Measurements from ENCODE around the gene ZMYM3. TPM values are rescaled to one million over a fixed set of nuclear protein-coding genes. Genes with fewer than 3 reads are reported as not detected.

Gene ZMYM3
- total RNA-seq, 4 donors from 2014 or later, result 5.2 to 26.9 (median 13.4) TPM

- H3K36me3 ChIP-seq, result no peaks in the 10 kb centered on the region
- peak overlapping the region; percentile 82 to 92 (median 90) for H3K27ac ChIP-seq
- 39% methylated on average over 32 of the region's 35 CpGs; no CpG with 5 or more reads in 1 of the 2 donors for WGBS, 2 donors (ENCODE audit: low coverage in 1 of 2)
- no peaks in the 10 kb centered on the region for H3K9me3 ChIP-seq
- H3K27me3 ChIP-seq, result no peaks in the 10 kb centered on the region
- TF ChIP-seq, protein P1, sequence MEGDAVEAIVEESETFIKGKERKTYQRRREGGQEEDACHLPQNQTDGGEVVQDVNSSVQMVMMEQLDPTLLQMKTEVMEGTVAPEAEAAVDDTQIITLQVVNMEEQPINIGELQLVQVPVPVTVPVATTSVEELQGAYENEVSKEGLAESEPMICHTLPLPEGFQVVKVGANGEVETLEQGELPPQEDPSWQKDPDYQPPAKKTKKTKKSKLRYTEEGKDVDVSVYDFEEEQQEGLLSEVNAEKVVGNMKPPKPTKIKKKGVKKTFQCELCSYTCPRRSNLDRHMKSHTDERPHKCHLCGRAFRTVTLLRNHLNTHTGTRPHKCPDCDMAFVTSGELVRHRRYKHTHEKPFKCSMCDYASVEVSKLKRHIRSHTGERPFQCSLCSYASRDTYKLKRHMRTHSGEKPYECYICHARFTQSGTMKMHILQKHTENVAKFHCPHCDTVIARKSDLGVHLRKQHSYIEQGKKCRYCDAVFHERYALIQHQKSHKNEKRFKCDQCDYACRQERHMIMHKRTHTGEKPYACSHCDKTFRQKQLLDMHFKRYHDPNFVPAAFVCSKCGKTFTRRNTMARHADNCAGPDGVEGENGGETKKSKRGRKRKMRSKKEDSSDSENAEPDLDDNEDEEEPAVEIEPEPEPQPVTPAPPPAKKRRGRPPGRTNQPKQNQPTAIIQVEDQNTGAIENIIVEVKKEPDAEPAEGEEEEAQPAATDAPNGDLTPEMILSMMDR (IDR thresholded peaks at IDR 0.05), result peak; percentile 17 to 48 (median 40)
- no peak for TF ChIP-seq EP300 (IDR thresholded peaks at IDR 0.05; ENCODE audit: low read depth)
- intact Hi-C loops (cut with DNase I; ENCODE audit: low total_unique reads), result no loop called here
- in situ Hi-C loops (cut with MboI; ENCODE audit: low pct_ligation_motif_present in 1 of 4, low pct_unique_long_range_greater_than_20kb in 1 of 4, low sequenced_read_pairs in 3 of 4), result no loop called here
- H3K4me1 ChIP-seq, result peaks cover 5 to 18% (median 6%) of the 10 kb centered on the region in 4 donors
- H3K4me3 ChIP-seq, result peak overlapping the region; percentile 40 to 83 (median 64)
- peak; percentile 46 for DNase-seq
Measured at GRCh38 chrX:71253253-71254091, 468 bp downstream of the ZMYM3 start.

DNA sequence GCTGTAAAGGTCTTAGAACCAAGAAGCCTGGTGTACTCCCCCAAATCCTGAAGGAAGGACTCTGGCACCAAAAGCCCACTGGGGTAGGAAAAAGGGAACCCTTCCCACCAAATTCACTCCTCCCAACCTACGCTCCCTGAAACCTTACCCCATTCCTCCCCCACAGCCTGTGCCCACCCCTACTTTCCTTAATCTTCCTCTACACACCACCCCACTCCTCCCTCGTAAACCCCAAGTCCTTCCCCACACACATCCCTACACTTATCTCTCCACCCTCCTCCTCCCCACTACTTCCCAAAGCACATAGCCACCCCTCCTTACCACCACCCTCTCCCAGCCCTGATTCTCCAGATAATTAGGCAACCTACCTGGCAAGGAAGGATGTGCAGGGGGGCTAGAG lies 1.7 kb downstream of the ZMYM3 start:
- intact Hi-C loops (cut with DNase I; ENCODE audit: low total_unique reads), result no loop called here
- 79% methylated on average over 2 of the region's 2 CpGs; no CpG with 5 or more reads in 1 of the 2 donors for WGBS, 2 donors (ENCODE audit: low coverage in 1 of 2)
- Histone ChIP-seq H3K4me1 (peaks cover 5 to 18% (median 6%) of the 10 kb centered on the region in 4 donors), H3K36me3 (no peaks in the 10 kb centered on the region), H3K27ac (no peak overlapping the region), H3K4me3 (peak overlapping the region in 1 of 4 donors; percentile 48), H3K27me3 (no peaks in the 10 kb centered on the region), H3K9me3 (no peaks in the 10 kb centered on the region)
- no peak for DNase-seq
- in situ Hi-C loops (cut with MboI; ENCODE audit: low pct_ligation_motif_present in 1 of 4, low pct_unique_long_range_greater_than_20kb in 1 of 4, low sequenced_read_pairs in 3 of 4), result no loop called here
- TF ChIP-seq EP300 (IDR thresholded peaks at IDR 0.05; ENCODE audit: low read depth) (no peak), POLR2A (IDR thresholded peaks at IDR 0.05) (no peak)
- TF ChIP-seq, protein P1 (IDR thresholded peaks at IDR 0.05), result no peak

DNA sequence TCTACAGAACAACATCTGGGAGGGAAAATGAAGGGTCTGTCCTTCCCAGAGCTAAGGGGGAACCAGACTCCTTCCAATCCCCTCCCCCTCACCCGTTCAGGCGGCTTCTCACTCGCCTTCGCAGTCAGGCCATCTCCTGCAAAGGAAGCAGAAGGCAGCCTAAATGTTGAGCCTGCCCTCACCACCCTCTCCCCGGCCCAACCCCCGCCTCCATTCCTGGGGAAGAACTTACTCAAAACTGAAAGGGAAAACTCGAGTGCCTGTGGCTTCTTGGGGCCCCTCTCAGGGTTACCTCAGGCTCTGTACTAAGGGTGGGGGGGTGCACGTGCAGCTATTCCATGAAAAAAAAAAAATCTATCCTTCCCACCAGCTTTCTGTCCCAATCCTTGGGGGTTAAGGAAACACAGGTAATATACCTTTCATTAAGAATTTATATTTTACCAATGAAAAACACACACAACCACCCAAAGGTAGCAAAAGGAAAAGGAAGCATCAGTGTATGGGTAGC lies 2.4 kb downstream of the ZMYM3 start:
- no peak overlapping the region for H3K4me3 ChIP-seq
- H3K27ac ChIP-seq, result no peak overlapping the region
- TF ChIP-seq, protein P1 (IDR thresholded peaks at IDR 0.05), result no peak
- TF ChIP-seq EP300 (IDR thresholded peaks at IDR 0.05; ENCODE audit: low read depth) (no peak), POLR2A (IDR thresholded peaks at IDR 0.05) (no peak), POLR2AphosphoS5 (IDR thresholded peaks at IDR 0.05) (no peak)
- peaks cover 5 to 18% (median 6%) of the 10 kb centered on the region in 4 donors for H3K4me1 ChIP-seq
- in situ Hi-C loops (cut with MboI; ENCODE audit: low pct_ligation_motif_present in 1 of 4, low pct_unique_long_range_greater_than_20kb in 1 of 4, low sequenced_read_pairs in 3 of 4) (no loop called here), intact Hi-C loops (cut with DNase I; ENCODE audit: low total_unique reads) (no loop called here)
- no peaks in the 10 kb centered on the region for H3K36me3 ChIP-seq
- WGBS, 2 donors (ENCODE audit: low coverage in 1 of 2), result 61% methylated on average over 8 of the region's 8 CpGs; no CpG with 5 or more reads in 1 of the 2 donors
- no peaks in the 10 kb centered on the region for H3K27me3 ChIP-seq
- peak; percentile 11 for DNase-seq
- H3K9me3 ChIP-seq, result no peaks in the 10 kb centered on the region

- DNase-seq, result no peak
Measured at GRCh38 chrX:71250841-71251240, 3.1 kb downstream of the ZMYM3 start.

More at GRCh38 chrX:71250841-71251240, 3.1 kb downstream of the ZMYM3 start:
- H3K4me1 ChIP-seq, result peaks cover 5 to 18% (median 6%) of the 10 kb centered on the region in 4 donors
- no peaks in the 10 kb centered on the region for H3K27me3 ChIP-seq
- intact Hi-C loops (cut with DNase I; ENCODE audit: low total_unique reads) (no loop called here), in situ Hi-C loops (cut with MboI; ENCODE audit: low pct_ligation_motif_present in 1 of 4, low pct_unique_long_range_greater_than_20kb in 1 of 4, low sequenced_read_pairs in 3 of 4) (no loop called here)
- no peaks in the 10 kb centered on the region for H3K9me3 ChIP-seq
- H3K36me3 ChIP-seq, result no peaks in the 10 kb centered on the region
- TF ChIP-seq EP300 (IDR thresholded peaks at IDR 0.05; ENCODE audit: low read depth) (no peak), POLR2A (IDR thresholded peaks at IDR 0.05) (no peak), POLR2AphosphoS5 (IDR thresholded peaks at IDR 0.05) (no peak)
- TF ChIP-seq, protein P1 (IDR thresholded peaks at IDR 0.05), result no peak
- H3K27ac ChIP-seq, result no peak overlapping the region
- H3K4me3 ChIP-seq, result no peak overlapping the region
- 82 to 96% methylated on average over 3 to 9 of the region's 9 CpGs for WGBS, 2 donors (ENCODE audit: low coverage in 1 of 2)
